ENCODE measurements around the gene ACP4.

DNA sequence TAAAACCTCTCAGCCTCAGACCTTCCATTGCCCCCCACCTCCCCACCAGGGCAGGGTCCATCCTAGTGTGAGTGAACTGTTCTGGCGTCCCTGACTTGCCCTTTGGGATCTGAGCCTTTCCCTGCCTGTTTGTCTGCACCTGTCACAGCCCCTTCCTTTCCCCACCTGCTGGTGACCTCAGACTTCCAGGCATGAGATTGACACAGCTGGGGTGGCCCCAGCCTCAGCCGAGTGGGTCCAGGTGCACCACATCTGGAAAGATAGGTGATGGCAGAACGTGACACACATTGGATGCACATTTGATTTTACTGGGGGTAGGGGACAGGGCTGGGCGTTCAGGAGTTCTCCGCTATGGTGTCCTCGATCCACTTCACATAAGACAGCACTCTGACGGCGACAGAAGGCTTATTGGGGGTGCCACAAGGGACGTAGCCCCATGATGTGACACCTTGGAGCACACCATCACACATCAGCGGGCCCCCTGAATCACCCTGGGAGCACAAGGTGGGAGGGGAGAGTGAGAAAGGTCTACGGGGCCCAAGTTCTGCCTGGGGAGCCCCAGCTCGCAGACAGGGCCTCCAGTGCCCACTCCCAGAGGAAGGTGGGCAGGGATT lies 28.8 kb downstream of the ACP4 start:
- TF ChIP-seq EZH2phosphoT487 (IDR thresholded peaks at IDR 0.05; ENCODE audit: low read depth) = no peak
- TF ChIP-seq, protein P1, sequence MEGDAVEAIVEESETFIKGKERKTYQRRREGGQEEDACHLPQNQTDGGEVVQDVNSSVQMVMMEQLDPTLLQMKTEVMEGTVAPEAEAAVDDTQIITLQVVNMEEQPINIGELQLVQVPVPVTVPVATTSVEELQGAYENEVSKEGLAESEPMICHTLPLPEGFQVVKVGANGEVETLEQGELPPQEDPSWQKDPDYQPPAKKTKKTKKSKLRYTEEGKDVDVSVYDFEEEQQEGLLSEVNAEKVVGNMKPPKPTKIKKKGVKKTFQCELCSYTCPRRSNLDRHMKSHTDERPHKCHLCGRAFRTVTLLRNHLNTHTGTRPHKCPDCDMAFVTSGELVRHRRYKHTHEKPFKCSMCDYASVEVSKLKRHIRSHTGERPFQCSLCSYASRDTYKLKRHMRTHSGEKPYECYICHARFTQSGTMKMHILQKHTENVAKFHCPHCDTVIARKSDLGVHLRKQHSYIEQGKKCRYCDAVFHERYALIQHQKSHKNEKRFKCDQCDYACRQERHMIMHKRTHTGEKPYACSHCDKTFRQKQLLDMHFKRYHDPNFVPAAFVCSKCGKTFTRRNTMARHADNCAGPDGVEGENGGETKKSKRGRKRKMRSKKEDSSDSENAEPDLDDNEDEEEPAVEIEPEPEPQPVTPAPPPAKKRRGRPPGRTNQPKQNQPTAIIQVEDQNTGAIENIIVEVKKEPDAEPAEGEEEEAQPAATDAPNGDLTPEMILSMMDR (IDR thresholded peaks at IDR 0.05; ENCODE audit: low read depth, low read length) = no peak

Data from OCI-LY3 (cell line).